ENCODE data around the gene ODC1.
"Not testable (repeated sequence)": the region's sequence is repeated elsewhere in the genome, so short reads cannot be mapped to it uniquely, and the experiment has no call there.

ODC1 gene

GRCh38 chr2:10477443-10478297 is 29.5 kb upstream of the ODC1 start:
- DNase-seq: no peak

GRCh38 chr2:10476723-10477442 is 28.8 kb upstream of the ODC1 start:
- DNase-seq: no peak

GRCh38 chr2:10475811-10476660 is 27.9 kb upstream of the ODC1 start:
- DNase-seq: no peak

- no peak for DNase-seq
Measured at GRCh38 chr2:10475221-10475722, 27.1 kb upstream of the ODC1 start.

GRCh38 chr2:10473121-10473756 is 25.1 kb upstream of the ODC1 start:
- DNase-seq: no peak

- DNase-seq: no peak
Measured at GRCh38 chr2:10471955-10472354, 23.8 kb upstream of the ODC1 start.

GRCh38 chr2:10471046-10471571 is 23.0 kb upstream of the ODC1 start:
- no peak for DNase-seq

GRCh38 chr2:10469955-10470608 is 22.0 kb upstream of the ODC1 start:
- DNase-seq: no peak

GRCh38 chr2:10469301-10469700 is 21.2 kb upstream of the ODC1 start:
- no peak for DNase-seq

GRCh38 chr2:10467401-10467800 is 19.3 kb upstream of the ODC1 start:
- no peak for DNase-seq

GRCh38 chr2:10466801-10467200 is 18.7 kb upstream of the ODC1 start:
- DNase-seq: no peak

GRCh38 chr2:10465910-10466309 is 17.8 kb upstream of the ODC1 start:
- DNase-seq: no peak

- no peak for DNase-seq
Measured at GRCh38 chr2:10462178-10463083, 14.3 kb upstream of the ODC1 start.

GRCh38 chr2:10460366-10460796 is 12.3 kb upstream of the ODC1 start:
- no peak for DNase-seq

- no peak for DNase-seq
Measured at GRCh38 chr2:10457846-10458598, 9.9 kb upstream of the ODC1 start.

GRCh38 chr2:10457195-10457594 is 9.1 kb upstream of the ODC1 start:
- DNase-seq: not testable (repeated sequence)

GRCh38 chr2:10454505-10454904 is 6.4 kb upstream of the ODC1 start:
- DNase-seq: no peak

GRCh38 chr2:10453905-10454298 is 5.8 kb upstream of the ODC1 start:
- no peak for DNase-seq

GRCh38 chr2:10452956-10453904 is 5.1 kb upstream of the ODC1 start:
- DNase-seq: peak; percentile 44
